ENCODE measurements around the gene PDE7B. TPM values are rescaled to one million over a fixed set of nuclear protein-coding genes. Genes with fewer than 3 reads are reported as not detected.

Gene PDE7B
- total RNA-seq, 1 experiment from 2014 or later = not detected

DNA sequence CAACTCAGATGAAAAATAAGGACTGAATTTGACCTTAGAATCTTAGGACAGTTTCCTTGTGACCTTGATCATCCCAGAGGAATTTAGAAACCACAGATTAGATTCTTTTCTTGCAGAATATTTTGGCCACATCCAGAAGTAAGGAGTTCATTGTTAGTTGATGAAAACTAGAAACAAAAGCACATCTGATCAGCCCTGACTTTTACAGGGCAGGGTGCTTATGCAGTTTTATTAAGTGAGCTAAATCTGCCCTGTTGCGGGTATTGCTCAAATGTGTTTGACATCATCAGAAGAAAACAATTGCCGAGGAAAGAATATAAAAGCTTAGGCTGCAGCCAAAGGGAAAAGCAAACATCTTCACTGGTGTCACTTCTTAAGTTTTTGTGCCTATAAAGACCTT lies 297.8 kb downstream of the PDE7B start (continued):
- TF ChIP-seq, protein P1, sequence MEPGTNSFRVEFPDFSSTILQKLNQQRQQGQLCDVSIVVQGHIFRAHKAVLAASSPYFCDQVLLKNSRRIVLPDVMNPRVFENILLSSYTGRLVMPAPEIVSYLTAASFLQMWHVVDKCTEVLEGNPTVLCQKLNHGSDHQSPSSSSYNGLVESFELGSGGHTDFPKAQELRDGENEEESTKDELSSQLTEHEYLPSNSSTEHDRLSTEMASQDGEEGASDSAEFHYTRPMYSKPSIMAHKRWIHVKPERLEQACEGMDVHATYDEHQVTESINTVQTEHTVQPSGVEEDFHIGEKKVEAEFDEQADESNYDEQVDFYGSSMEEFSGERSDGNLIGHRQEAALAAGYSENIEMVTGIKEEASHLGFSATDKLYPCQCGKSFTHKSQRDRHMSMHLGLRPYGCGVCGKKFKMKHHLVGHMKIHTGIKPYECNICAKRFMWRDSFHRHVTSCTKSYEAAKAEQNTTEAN (CRISPR knock-in tag; IDR thresholded peaks at IDR 0.05) = no peak
- no peak for TF ChIP-seq KAT7 (CRISPR knock-in tag; IDR thresholded peaks at IDR 0.05; ENCODE audit: borderline replicate concordance)
- no peak for TF ChIP-seq ELF4 (CRISPR knock-in tag; IDR thresholded peaks at IDR 0.05; ENCODE audit: low read depth)
- TF ChIP-seq, protein P2, sequence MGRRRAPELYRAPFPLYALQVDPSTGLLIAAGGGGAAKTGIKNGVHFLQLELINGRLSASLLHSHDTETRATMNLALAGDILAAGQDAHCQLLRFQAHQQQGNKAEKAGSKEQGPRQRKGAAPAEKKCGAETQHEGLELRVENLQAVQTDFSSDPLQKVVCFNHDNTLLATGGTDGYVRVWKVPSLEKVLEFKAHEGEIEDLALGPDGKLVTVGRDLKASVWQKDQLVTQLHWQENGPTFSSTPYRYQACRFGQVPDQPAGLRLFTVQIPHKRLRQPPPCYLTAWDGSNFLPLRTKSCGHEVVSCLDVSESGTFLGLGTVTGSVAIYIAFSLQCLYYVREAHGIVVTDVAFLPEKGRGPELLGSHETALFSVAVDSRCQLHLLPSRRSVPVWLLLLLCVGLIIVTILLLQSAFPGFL (CRISPR knock-in tag; IDR thresholded peaks at IDR 0.05; ENCODE audit: borderline replicate concordance) = no peak
- TF ChIP-seq, protein P3, sequence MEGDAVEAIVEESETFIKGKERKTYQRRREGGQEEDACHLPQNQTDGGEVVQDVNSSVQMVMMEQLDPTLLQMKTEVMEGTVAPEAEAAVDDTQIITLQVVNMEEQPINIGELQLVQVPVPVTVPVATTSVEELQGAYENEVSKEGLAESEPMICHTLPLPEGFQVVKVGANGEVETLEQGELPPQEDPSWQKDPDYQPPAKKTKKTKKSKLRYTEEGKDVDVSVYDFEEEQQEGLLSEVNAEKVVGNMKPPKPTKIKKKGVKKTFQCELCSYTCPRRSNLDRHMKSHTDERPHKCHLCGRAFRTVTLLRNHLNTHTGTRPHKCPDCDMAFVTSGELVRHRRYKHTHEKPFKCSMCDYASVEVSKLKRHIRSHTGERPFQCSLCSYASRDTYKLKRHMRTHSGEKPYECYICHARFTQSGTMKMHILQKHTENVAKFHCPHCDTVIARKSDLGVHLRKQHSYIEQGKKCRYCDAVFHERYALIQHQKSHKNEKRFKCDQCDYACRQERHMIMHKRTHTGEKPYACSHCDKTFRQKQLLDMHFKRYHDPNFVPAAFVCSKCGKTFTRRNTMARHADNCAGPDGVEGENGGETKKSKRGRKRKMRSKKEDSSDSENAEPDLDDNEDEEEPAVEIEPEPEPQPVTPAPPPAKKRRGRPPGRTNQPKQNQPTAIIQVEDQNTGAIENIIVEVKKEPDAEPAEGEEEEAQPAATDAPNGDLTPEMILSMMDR (IDR thresholded peaks at IDR 0.05) = no peak
- TF ChIP-seq TCF7 (CRISPR knock-in tag; IDR thresholded peaks at IDR 0.05; ENCODE audit: low read depth) = no peak
- no peak for TF ChIP-seq ZNF138 (CRISPR knock-in tag; conservative IDR thresholded peaks at IDR 0.05)

GRCh38 chr6:136150961-136151360 lies 299.5 kb downstream of the PDE7B start:
- no peak for ATAC-seq
- POLR2A ChIA-PET = no interaction called here

GRCh38 chr6:136153707-136154375 lies 302.3 kb downstream of the PDE7B start:
- Mint-ChIP-seq H3K27ac (no peak overlapping the region), H3K4me3 (no peak overlapping the region), H3K4me1 (no peaks in the 10 kb centered on the region), H3K9me3 (no peaks in the 10 kb centered on the region), H3K27me3 (ENCODE audit: low read depth) (no peaks in the 10 kb centered on the region; the same call in 1 of the 2 replicates), H3K36me3 (no peaks in the 10 kb centered on the region)
- ATAC-seq = no peak
- DNase-seq (ENCODE audit: low spot score) = no peak
- ChIA-PET POLR2A (no interaction called here), CTCF (no interaction called here)
- TF ChIP-seq E2F4 (CRISPR knock-in tag; IDR thresholded peaks at IDR 0.05; ENCODE audit: borderline replicate concordance, low read depth) (no peak), JAZF1 (CRISPR knock-in tag; IDR thresholded peaks at IDR 0.05) (no peak), ESRRA (CRISPR knock-in tag; IDR thresholded peaks at IDR 0.05; ENCODE audit: borderline replicate concordance) (no peak), JUN (CRISPR knock-in tag; IDR thresholded peaks at IDR 0.05) (no peak), ZNF219 (CRISPR knock-in tag; IDR thresholded peaks at IDR 0.05; ENCODE audit: borderline replicate concordance) (no peak), MXD4 (CRISPR knock-in tag; IDR thresholded peaks at IDR 0.05; ENCODE audit: borderline replicate concordance) (no peak), E2F5 (CRISPR knock-in tag; IDR thresholded peaks at IDR 0.05) (no peak)
- TF ChIP-seq, protein P3 (IDR thresholded peaks at IDR 0.05) = no peak
- TF ChIP-seq, protein P4, sequence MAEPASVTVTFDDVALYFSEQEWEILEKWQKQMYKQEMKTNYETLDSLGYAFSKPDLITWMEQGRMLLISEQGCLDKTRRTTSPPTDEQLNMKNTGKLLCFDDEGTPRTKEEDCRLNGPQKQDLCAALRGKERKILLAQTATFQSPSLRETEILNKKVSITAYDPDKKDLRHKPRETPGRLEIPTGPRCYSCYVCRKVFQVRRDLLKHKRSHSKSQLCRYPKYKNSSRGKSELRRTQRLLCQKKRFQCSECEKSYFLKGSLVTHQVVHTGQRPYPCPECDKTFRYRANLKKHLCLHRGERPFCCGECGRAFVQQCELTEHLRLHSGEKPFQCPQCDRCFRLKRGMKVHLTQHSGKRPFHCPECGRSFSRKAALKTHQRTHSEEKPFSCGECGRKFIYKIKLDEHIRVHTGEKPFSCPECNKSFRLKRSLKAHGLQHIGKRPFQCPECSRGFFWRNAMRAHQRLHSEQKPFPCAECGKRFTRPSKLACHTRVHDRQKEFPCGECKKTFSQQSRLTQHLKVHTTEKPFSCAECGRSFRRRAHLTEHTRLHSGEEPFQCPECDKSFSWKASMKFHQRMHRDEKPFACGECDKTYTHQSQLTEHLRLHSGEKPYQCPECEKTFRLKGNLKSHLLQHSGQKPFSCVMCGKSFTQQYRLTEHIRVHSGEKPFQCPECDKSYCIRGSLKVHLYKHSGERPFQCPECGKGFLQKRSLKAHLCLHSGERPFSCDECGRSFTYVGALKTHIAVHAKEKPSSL (CRISPR knock-in tag; conservative IDR thresholded peaks at IDR 0.05) = no peak

More at GRCh38 chr6:136150961-136151360, 299.5 kb downstream of the PDE7B start:
- Mint-ChIP-seq H3K4me3 (no peak overlapping the region), H3K9me3 (no peaks in the 10 kb centered on the region), H3K36me3 (no peaks in the 10 kb centered on the region), H3K27me3 (ENCODE audit: low read depth) (no peaks in the 10 kb centered on the region; the same call in 1 of the 2 replicates), H3K4me1 (no peaks in the 10 kb centered on the region), H3K27ac (no peak overlapping the region)
- CTCF ChIA-PET = no interaction called here
- TF ChIP-seq RORB (CRISPR knock-in tag; IDR thresholded peaks at IDR 0.05) = no peak
- TF ChIP-seq GRHL2 (CRISPR knock-in tag; IDR thresholded peaks at IDR 0.05; ENCODE audit: insufficient replicate concordance, severe bottlenecking) = no peak
- TF ChIP-seq CREB1 (CRISPR knock-in tag; IDR thresholded peaks at IDR 0.05) = no peak
- TF ChIP-seq, protein P5, sequence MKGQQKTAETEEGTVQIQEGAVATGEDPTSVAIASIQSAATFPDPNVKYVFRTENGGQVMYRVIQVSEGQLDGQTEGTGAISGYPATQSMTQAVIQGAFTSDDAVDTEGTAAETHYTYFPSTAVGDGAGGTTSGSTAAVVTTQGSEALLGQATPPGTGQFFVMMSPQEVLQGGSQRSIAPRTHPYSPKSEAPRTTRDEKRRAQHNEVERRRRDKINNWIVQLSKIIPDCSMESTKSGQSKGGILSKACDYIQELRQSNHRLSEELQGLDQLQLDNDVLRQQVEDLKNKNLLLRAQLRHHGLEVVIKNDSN (CRISPR knock-in tag; IDR thresholded peaks at IDR 0.05) = no peak
- TF ChIP-seq, protein P6, sequence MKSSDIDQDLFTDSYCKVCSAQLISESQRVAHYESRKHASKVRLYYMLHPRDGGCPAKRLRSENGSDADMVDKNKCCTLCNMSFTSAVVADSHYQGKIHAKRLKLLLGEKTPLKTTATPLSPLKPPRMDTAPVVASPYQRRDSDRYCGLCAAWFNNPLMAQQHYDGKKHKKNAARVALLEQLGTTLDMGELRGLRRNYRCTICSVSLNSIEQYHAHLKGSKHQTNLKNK (CRISPR knock-in tag; IDR thresholded peaks at IDR 0.05) = no peak
- no peak for TF ChIP-seq FOXP1 (CRISPR knock-in tag; IDR thresholded peaks at IDR 0.05; ENCODE audit: borderline replicate concordance)
- no peak for TF ChIP-seq SP1 (CRISPR knock-in tag; conservative IDR thresholded peaks at IDR 0.05)
- DNase-seq (ENCODE audit: low spot score) = no peak

Data from WTC11 (cell line).